Lower leg skin (tissue), 3 donors: Measurements from ENCODE around the gene ALDH1A2.

Experiments
- POLR2A ChIP-seq, 2 donors: fragments of 450-650 bp; IDR thresholded peaks; one replicate each; pipeline ENCODE4 v1.6.1; 2016 to 2017; ENCODE audit warnings: antibody characterized with exemption in 2 of 2, mild to moderate bottlenecking in 1 of 2, moderate library complexity in 1 of 2
- TF ChIP-seq, protein P1 (sequence below), 3 donors: fragments of 450-650 bp; IDR thresholded peaks; one replicate each; pipeline ENCODE4 v1.5.1; 2016; ENCODE audit warnings: antibody characterized with exemption in 3 of 3, mild to moderate bottlenecking in 3 of 3, moderate library complexity in 2 of 3

- TF ChIP-seq, protein P1, sequence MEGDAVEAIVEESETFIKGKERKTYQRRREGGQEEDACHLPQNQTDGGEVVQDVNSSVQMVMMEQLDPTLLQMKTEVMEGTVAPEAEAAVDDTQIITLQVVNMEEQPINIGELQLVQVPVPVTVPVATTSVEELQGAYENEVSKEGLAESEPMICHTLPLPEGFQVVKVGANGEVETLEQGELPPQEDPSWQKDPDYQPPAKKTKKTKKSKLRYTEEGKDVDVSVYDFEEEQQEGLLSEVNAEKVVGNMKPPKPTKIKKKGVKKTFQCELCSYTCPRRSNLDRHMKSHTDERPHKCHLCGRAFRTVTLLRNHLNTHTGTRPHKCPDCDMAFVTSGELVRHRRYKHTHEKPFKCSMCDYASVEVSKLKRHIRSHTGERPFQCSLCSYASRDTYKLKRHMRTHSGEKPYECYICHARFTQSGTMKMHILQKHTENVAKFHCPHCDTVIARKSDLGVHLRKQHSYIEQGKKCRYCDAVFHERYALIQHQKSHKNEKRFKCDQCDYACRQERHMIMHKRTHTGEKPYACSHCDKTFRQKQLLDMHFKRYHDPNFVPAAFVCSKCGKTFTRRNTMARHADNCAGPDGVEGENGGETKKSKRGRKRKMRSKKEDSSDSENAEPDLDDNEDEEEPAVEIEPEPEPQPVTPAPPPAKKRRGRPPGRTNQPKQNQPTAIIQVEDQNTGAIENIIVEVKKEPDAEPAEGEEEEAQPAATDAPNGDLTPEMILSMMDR (IDR thresholded peaks at IDR 0.05), result no peak
- TF ChIP-seq POLR2A (IDR thresholded peaks at IDR 0.05), result no peak
Measured at GRCh38 chr15:58074452-58074851, 8.9 kb upstream of the ALDH1A2 start.
